OCI-LY3 (cell line): ENCODE data around the gene SLC9A2.

ENCODE experiments used
- H2AFZ ChIP-seq: fragments of 200-600, 300-600 bp; shearing (Covaris generic); 2 replicates; pipeline ENCODE4 v1.6.0; 2014; ENCODE audit warnings: antibody characterized with exemption, low read depth, low read length
- H3K27ac ChIP-seq: fragments of 200-600, 300-600 bp; sonication (generic); 2 replicates; pipeline ENCODE4 v1.5.1; 2014; ENCODE audit warnings: mild to moderate bottlenecking, low read length, moderate library complexity, mixed read lengths
- H3K27me3 ChIP-seq: fragments of 200-600, 300-600 bp; sonication (generic); 2 replicates; pipeline ENCODE4 v1.6.1; 2014; ENCODE audit warnings: low read depth, low read length, mixed read lengths
- H3K36me3 ChIP-seq: fragments of 200-600, 300-600 bp; sonication (generic); replicated peaks from 2 replicates; pipeline ENCODE3; 2014; ENCODE audit warnings: low read depth, low read length, mixed read lengths
- H3K4me1 ChIP-seq: fragments of 300-600, 200-600 bp; sonication (generic); 2 replicates; pipeline ENCODE4 v1.6.1; 2014; ENCODE audit warnings: low read length, mixed read lengths
- H3K4me2 ChIP-seq: fragments of 200-600, 300-600 bp; sonication (generic); 2 replicates; pipeline ENCODE4 v1.6.1; 2014; ENCODE audit warnings: low read length, mixed read lengths
- H3K4me3 ChIP-seq: fragments of 300-600, 200-600 bp; sonication (generic); 2 replicates; pipeline ENCODE4 v1.5.1; 2014; ENCODE audit warnings: antibody characterized with exemption, mild to moderate bottlenecking, low read length, moderate library complexity
- H3K79me2 ChIP-seq: fragments of 300-600, 200-600 bp; shearing (Covaris generic); 2 replicates; pipeline ENCODE4 v1.6.1; 2014; ENCODE audit warnings: mild to moderate bottlenecking, low read length, mixed read lengths
- H3K9ac ChIP-seq: fragments of 300-600, 200-600 bp; shearing (Covaris generic); 2 replicates; pipeline ENCODE4 v1.6.0; 2014; ENCODE audit warnings: mild to moderate bottlenecking, low read length, moderate library complexity
- H3K9me3 ChIP-seq: fragments of 200-600, 300-600 bp; shearing (Covaris generic); 2 replicates; pipeline ENCODE4 v1.6.1; 2014; ENCODE audit warnings: low read length, mixed read lengths; ENCODE audit not compliant: insufficient read depth
- H4K20me1 ChIP-seq: fragments of 200-600, 300-600 bp; sonication (generic); 2 replicates; pipeline ENCODE4 v1.6.1; 2016; ENCODE audit warnings: low read length, mixed read lengths; ENCODE audit not compliant: insufficient read depth
- CTCF ChIP-seq: fragments of 200-600, 300-600 bp; sonication (generic); IDR thresholded peaks from 2 replicates; pipeline ENCODE4 v1.5.1; 2014; ENCODE audit warnings: antibody characterized with exemption, low read length, low read depth
- EZH2phosphoT487 ChIP-seq: fragments of 200-600 bp; shearing (Covaris generic); IDR thresholded peaks from 2 replicates; pipeline ENCODE4 v1.6.1; 2018; ENCODE audit warnings: antibody characterized with exemption, mixed run types, low read depth

SLC9A2 gene

GRCh38 chr2:102748107-102748506, 128.8 kb downstream of the SLC9A2 start:
- Histone ChIP-seq H3K4me1 (peaks cover 19% of the 10 kb centered on the region), H3K27ac (no peak overlapping the region), H3K4me2 (no peak overlapping the region), H2AFZ (no peak overlapping the region), H3K36me3 (no peaks in the 10 kb centered on the region), H3K9ac (no peak overlapping the region), H3K79me2 (no peaks in the 10 kb centered on the region), H3K4me3 (no peak overlapping the region), H3K9me3 (no peaks in the 10 kb centered on the region), H4K20me1 (no peaks in the 10 kb centered on the region), H3K27me3 (no peaks in the 10 kb centered on the region)
- TF ChIP-seq EZH2phosphoT487 (no peak), CTCF (no peak)

- H3K27ac ChIP-seq, result 0 out of 2 replicates have a peak overlapping the region, but pooled peaks have one; percentile 16
- no peaks in the 10 kb centered on the region for H3K27me3 ChIP-seq
- peak overlapping the region; percentile 46 for H3K4me2 ChIP-seq
- H3K79me2 ChIP-seq, result no peaks in the 10 kb centered on the region
- no peak overlapping the region for H3K9ac ChIP-seq
- peaks cover 19% of the 10 kb centered on the region for H3K4me1 ChIP-seq
- no peak for TF ChIP-seq CTCF
- TF ChIP-seq EZH2phosphoT487, result no peak
- H4K20me1 ChIP-seq, result no peaks in the 10 kb centered on the region
- no peak overlapping the region for H2AFZ ChIP-seq
- H3K4me3 ChIP-seq, result no peak overlapping the region
- H3K9me3 ChIP-seq, result no peaks in the 10 kb centered on the region
- H3K36me3 ChIP-seq, result no peaks in the 10 kb centered on the region
Observed at GRCh38 chr2:102749938-102750337, 130.6 kb downstream of the SLC9A2 start.

- Histone ChIP-seq H3K27ac (no peak overlapping the region), H3K9ac (no peak overlapping the region), H3K9me3 (no peaks in the 10 kb centered on the region), H3K4me2 (no peak overlapping the region), H2AFZ (no peak overlapping the region), H3K36me3 (no peaks in the 10 kb centered on the region), H3K79me2 (no peaks in the 10 kb centered on the region), H3K4me3 (no peak overlapping the region), H3K27me3 (no peaks in the 10 kb centered on the region), H3K4me1 (peaks cover 19% of the 10 kb centered on the region), H4K20me1 (no peaks in the 10 kb centered on the region)
- TF ChIP-seq CTCF, result peak; percentile 80
- no peak for TF ChIP-seq EZH2phosphoT487
Observed at GRCh38 chr2:102753563-102754159, 134.3 kb downstream of the SLC9A2 start.

GRCh38 chr2:102754456-102755145, 135.2 kb downstream of the SLC9A2 start:
- Histone ChIP-seq H3K9ac (no peak overlapping the region), H3K79me2 (no peaks in the 10 kb centered on the region), H3K9me3 (no peaks in the 10 kb centered on the region), H3K4me1 (peaks cover 16% of the 10 kb centered on the region), H3K36me3 (no peaks in the 10 kb centered on the region), H2AFZ (no peak overlapping the region), H3K4me2 (no peak overlapping the region), H3K4me3 (no peak overlapping the region), H3K27me3 (no peaks in the 10 kb centered on the region), H3K27ac (no peak overlapping the region), H4K20me1 (no peaks in the 10 kb centered on the region)
- TF ChIP-seq CTCF, result no peak
- no peak for TF ChIP-seq EZH2phosphoT487
